GM12878 (cell line): ENCODE measurements around the gene ANO10. TPM values are rescaled to one million over a fixed set of nuclear protein-coding genes. Genes with fewer than 3 reads are reported as not detected.

ENCODE experiments used
- ATAC-seq: fragments of 200-7000 bp; cut with Tn5 transposase; 3 replicates; pipeline ENCODE4 v1.9.1; 2020; ENCODE audit warnings: mild to moderate bottlenecking, moderate library complexity
- BruUV-seq: library from RNA; stranded (reverse); fragments of 400-500 nt; replicated peaks from 2 replicates; lab custom pipeline; 2021; lab: Mats Ljungman, UMichigan
- CTCF ChIA-PET: fragments of 300-600 bp; sonication (Branson Sonifier 250); formaldehyde crosslinking; extraction: SDS; loops from one replicate; lab custom pipeline; 2021; ENCODE audit warnings: inconsistent platforms; lab: Yijun Ruan, JAX
- POLR2A ChIA-PET: fragments of 350-600 bp; formaldehyde crosslinking; extraction: SDS; loops from one replicate; lab custom pipeline; 2021; ENCODE audit warnings: inconsistent platforms; lab: Charles Lee
- RAD21 ChIA-PET: fragments of 300-600 bp; sonication (Branson Sonifier 250); formaldehyde crosslinking; loops from one replicate; lab custom pipeline; 2023; ENCODE audit warnings: antibody characterized with exemption; ENCODE audit not compliant: unreplicated experiment; lab: Charles Lee
- SMC1A ChIA-PET: fragments of 300-600 bp; sonication (Branson Sonifier 250); formaldehyde crosslinking; loops from one replicate; lab custom pipeline; 2023; ENCODE audit not compliant: unreplicated experiment, uncharacterized antibody; lab: Charles Lee
- DNase-seq: peaks from one replicate; pipeline ENCODE4 v3.0.0-alpha.2; 2011; ENCODE audit warnings: low read depth, low spot score
- FAIRE-seq: peaks from 3 replicates; lab custom pipeline; 2011; peaks lifted over from hg19 to GRCh38; lab: Jason Lieb, UNC
- H2AFZ ChIP-seq: 2 replicates; pipeline ENCODE4 v1.6.0; 2011; ENCODE audit warnings: low read depth, low read length, control low read depth; ENCODE audit not compliant: control insufficient read depth
- H3K27ac ChIP-seq: 2 replicates; pipeline ENCODE4 v1.5.1; 2011; ENCODE audit warnings: control low read depth; ENCODE audit not compliant: control insufficient read depth, insufficient read depth
- H3K27me3 ChIP-seq, 2 experiments: replicated peaks in 1 of 2; 2 replicates each; pipeline versions ENCODE4 v1.6.0 to v1.6.1; 2011; ENCODE audit warnings: low read length in 1 of 2; ENCODE audit not compliant: control insufficient read depth in 2 of 2, insufficient read depth in 2 of 2
- H3K36me3 ChIP-seq, 2 experiments: 2 replicates each; pipeline ENCODE4 v1.5.1; 2011; ENCODE audit warnings: low read length in 1 of 2; ENCODE audit not compliant: control insufficient read depth in 2 of 2, insufficient read depth in 2 of 2
- H3K4me1 ChIP-seq: 2 replicates; pipeline ENCODE4 v1.6.1; 2011; ENCODE audit warnings: mild to moderate bottlenecking, low read length, moderate library complexity, mixed read lengths; ENCODE audit not compliant: control insufficient read depth, insufficient read depth
- H3K4me2 ChIP-seq: 2 replicates; pipeline ENCODE4 v1.6.0; 2011; ENCODE audit warnings: control low read depth; ENCODE audit not compliant: control insufficient read depth, insufficient read depth
- H3K4me3 ChIP-seq: fragments of 200-600 bp; sonication (generic); 2 replicates; pipeline ENCODE4 v1.5.1; 2016
- H3K79me2 ChIP-seq: 2 replicates; pipeline ENCODE4 v1.6.0; 2011; ENCODE audit warnings: low read length; ENCODE audit not compliant: control insufficient read depth, insufficient read depth
- H3K9ac ChIP-seq: 2 replicates; pipeline ENCODE4 v1.8.0; 2011; ENCODE audit warnings: low read length, control low read depth, mixed read lengths; ENCODE audit not compliant: control insufficient read depth, insufficient read depth
- H3K9me3 ChIP-seq: replicated peaks from 3 replicates; pipeline ENCODE4 v1.5.1; 2011; ENCODE audit warnings: mild to moderate bottlenecking, low read length; ENCODE audit not compliant: control insufficient read depth, insufficient read depth
- H4K20me1 ChIP-seq: 2 replicates; pipeline ENCODE4 v1.6.0; 2011; ENCODE audit not compliant: control insufficient read depth, insufficient read depth
- ATF3 ChIP-seq: IDR thresholded peaks from 2 replicates; pipeline ENCODE4 v1.6.1; 2011; ENCODE audit warnings: low read depth, mild to moderate bottlenecking, low read length, moderate library complexity, borderline replicate concordance; ENCODE audit errors: extremely low read depth
- BACH1 ChIP-seq: fragments of 450-650 bp; IDR thresholded peaks from 2 replicates; pipeline ENCODE4 v1.6.1; 2017; ENCODE audit warnings: mild to moderate bottlenecking, borderline replicate concordance
- BCL11A ChIP-seq: IDR thresholded peaks from 2 replicates; pipeline ENCODE4 v1.6.1; 2011; ENCODE audit warnings: low read depth, low read length
- BCLAF1 ChIP-seq: fragments of 450-650 bp; IDR thresholded peaks from 2 replicates; pipeline ENCODE4 v1.6.1; 2017; ENCODE audit warnings: antibody characterized with exemption, mild to moderate bottlenecking, moderate library complexity
- BHLHE40 ChIP-seq, 2 experiments: fragments of 450-650 bp in 1 of 2; IDR thresholded peaks; 2 replicates each; pipeline ENCODE4 v1.6.1; 2011 to 2017; ENCODE audit warnings: low read depth in 2 of 2, borderline replicate concordance in 1 of 2, improper control_type of control experiment in 1 of 2, low read length in 1 of 2, mild to moderate bottlenecking in 1 of 2
- CHD2 ChIP-seq: IDR thresholded peaks from 2 replicates; pipeline ENCODE4 v1.6.1; 2011; ENCODE audit warnings: low read depth, low read length, improper control_type of control experiment, borderline replicate concordance
- CREB1 ChIP-seq: IDR thresholded peaks from 2 replicates; pipeline ENCODE4 v1.6.1; 2012; ENCODE audit warnings: low read depth, mild to moderate bottlenecking, inconsistent platforms
- E2F4 ChIP-seq: IDR thresholded peaks from 2 replicates; pipeline ENCODE4 v1.6.1; 2012; ENCODE audit warnings: low read depth, low read length, improper control_type of control experiment
- EED ChIP-seq: sonication (generic); IDR thresholded peaks from 2 replicates; pipeline ENCODE4 v1.6.1; 2016; ENCODE audit warnings: antibody characterized with exemption, low read depth
- FOXM1 ChIP-seq: IDR thresholded peaks from 2 replicates; pipeline ENCODE4 v1.6.1; 2012; ENCODE audit warnings: low read depth, mild to moderate bottlenecking, inconsistent platforms, low read length, moderate library complexity
- HDGF ChIP-seq: fragments of 450-650 bp; IDR thresholded peaks from 2 replicates; pipeline ENCODE4 v1.6.1; 2016; ENCODE audit warnings: antibody characterized with exemption
- IRF3 ChIP-seq: fragments of 450-650 bp; IDR thresholded peaks from 2 replicates; pipeline ENCODE4 v1.6.1; 2014; ENCODE audit warnings: mild to moderate bottlenecking
- NFIC ChIP-seq: IDR thresholded peaks from 2 replicates; pipeline ENCODE4 v1.6.1; 2012; ENCODE audit warnings: low read depth, mild to moderate bottlenecking, inconsistent platforms, low read length, moderate library complexity
- NRF1 ChIP-seq: conservative IDR thresholded peaks from 2 replicates; pipeline ENCODE4 v1.6.1; 2011; ENCODE audit warnings: mild to moderate bottlenecking, low read depth, low read length, improper control_type of control experiment
- RB1 ChIP-seq: fragments of 450-650 bp; formaldehyde crosslinking; IDR thresholded peaks from 2 replicates; pipeline ENCODE4 v1.6.1; 2017; ENCODE audit warnings: mild to moderate bottlenecking, borderline replicate concordance
- RELA ChIP-seq: fragments of 450-650 bp; IDR thresholded peaks from 2 replicates; pipeline ENCODE4 v1.8.0; 2014; ENCODE audit warnings: borderline replicate concordance; ENCODE audit not compliant: partially characterized antibody
- SPI1 ChIP-seq: IDR thresholded peaks from 2 replicates; pipeline ENCODE4 v1.6.1; 2011; ENCODE audit warnings: low read depth, mild to moderate bottlenecking, low read length, moderate library complexity, borderline replicate concordance; ENCODE audit not compliant: insufficient read depth
- YBX1 ChIP-seq: fragments of 450-650 bp; IDR thresholded peaks from 2 replicates; pipeline ENCODE4 v1.6.1; 2016; ENCODE audit warnings: antibody characterized with exemption
- ZNF384 ChIP-seq: IDR thresholded peaks from 2 replicates; pipeline ENCODE4 v1.6.1; 2012; ENCODE audit warnings: low read depth, mild to moderate bottlenecking, low read length, improper control_type of control experiment, borderline replicate concordance
- WGBS: methylation state at CpG from one replicate; pipeline ENCODE4 v1.1.6; 2016; ENCODE audit warnings: low lambda C conversion rate; ENCODE audit not compliant: insufficient replicate concordance, insufficient coverage; ENCODE audit errors: missing lambda C conversion rate; 5-methylcytosine and 5-hydroxymethylcytosine counted together
- in situ Hi-C: fragments of 300-500 bp; cut with MboI; formaldehyde crosslinking; loops from 9 replicates; pipeline ENCODE4 v1.14.3; 2018; ENCODE audit warnings: mixed read lengths
- intact Hi-C: fragments of 100-400 bp; cut with micrococcal nuclease; formaldehyde crosslinking; loops from one replicate; pipeline ENCODE4 v1.14.2; 2022; ENCODE audit not compliant: unreplicated experiment
- polyA plus RNA-seq, 11 experiments: library from polyadenylated mRNA; depleted of rRNA in 4 of 11; unstranded in 6 of 11; stranded (reverse) in 5 of 11; fragments of >200 nt; fragmentation: Nextera tagmentation in 4 of 11; fragmentation: Illumina TruSeq in 1 of 11; extraction: Ambion mirVana in 4 of 11; extraction: Trizol in 1 of 11; gene quantifications; 1 replicate in 1 of 11; 2 replicates in 10 of 11; pipeline versions ENCODE4 v1.2.1 to v1.2.3, GENCODE V29; 2011 to 2016; ENCODE audit warnings: inconsistent platforms in 2 of 11, missing spikeins in 2 of 11, low read depth in 1 of 11
- total RNA-seq, 4 experiments: library from RNA; depleted of rRNA in 3 of 4; stranded (reverse); fragments of >200 nt in 3 of 4; fragmentation: Illumina TruSeq in 1 of 4; extraction: Trizol in 1 of 4; gene quantifications; 2 replicates each; pipeline versions ENCODE4 v1.2.1 to v1.2.3, GENCODE V29; 2013 to 2021

ANO10 gene
- total and polyA plus RNA-seq, 10 of the 15 experiments (the other 5 are each of a cell fraction or from before 2014, with no cell fraction given), result 0.29 to 21.9 (median 1.6) TPM

- intact Hi-C loops, result no loop called here
- in situ Hi-C loops, result no loop called here
Measured at GRCh38 chr3:43451670-43452254, 170.0 kb downstream of the ANO10 start.

More at GRCh38 chr3:43451670-43452254, 170.0 kb downstream of the ANO10 start:
- ChIA-PET POLR2A (no interaction called here), SMC1A (no interaction called here), RAD21 (interaction anchor here (0.6 kb wide), 1 partner anchor 343 kb away, joined by 3 read pairs; no protein-coding TSS in a partner anchor), CTCF (no interaction called here)
- Histone ChIP-seq H2AFZ (no peak overlapping the region), H3K27me3 (no peaks in the 10 kb centered on the region), H4K20me1 (no peaks in the 10 kb centered on the region), H3K4me3 (no peak overlapping the region), H3K9me3 (no peaks in the 10 kb centered on the region), H3K79me2 (no peaks in the 10 kb centered on the region), H3K9ac (no peak overlapping the region), H3K4me2 (no peak overlapping the region), H3K27ac (no peak overlapping the region), H3K4me1 (no peaks in the 10 kb centered on the region), H3K36me3 (no peaks in the 10 kb centered on the region)
- WGBS, result 29% methylated on average over 2 of the region's 2 CpGs
- no peak for FAIRE-seq
- no peak for TF ChIP-seq RELA
- no peak for TF ChIP-seq IRF3
- TF ChIP-seq NRF1, result no peak
- TF ChIP-seq EED, result no peak
- TF ChIP-seq BACH1, result no peak
- no peak for TF ChIP-seq HDGF
- no peak for TF ChIP-seq RB1
- TF ChIP-seq E2F4, result no peak
- no peak for TF ChIP-seq YBX1
- TF ChIP-seq BHLHE40 (IDR thresholded peaks at IDR 0.05; ENCODE audit: borderline replicate concordance in 1 of 2, low read depth in 2 of 2, low read length in 1 of 2), result no peak
- TF ChIP-seq SPI1, result no peak
- no peak for TF ChIP-seq NFIC
- TF ChIP-seq BCLAF1, result no peak
- TF ChIP-seq CREB1, result no peak
- TF ChIP-seq BCL11A, result no peak
- no peak for TF ChIP-seq FOXM1
- no peak for TF ChIP-seq CHD2
- no peak for TF ChIP-seq ZNF384
- TF ChIP-seq ATF3, result no peak
- no peak for ATAC-seq
- no peak for DNase-seq
- no TSS peak for BruUV-seq
